Measurements from ENCODE around the gene CGRRF1.

CGRRF1 gene

DNA sequence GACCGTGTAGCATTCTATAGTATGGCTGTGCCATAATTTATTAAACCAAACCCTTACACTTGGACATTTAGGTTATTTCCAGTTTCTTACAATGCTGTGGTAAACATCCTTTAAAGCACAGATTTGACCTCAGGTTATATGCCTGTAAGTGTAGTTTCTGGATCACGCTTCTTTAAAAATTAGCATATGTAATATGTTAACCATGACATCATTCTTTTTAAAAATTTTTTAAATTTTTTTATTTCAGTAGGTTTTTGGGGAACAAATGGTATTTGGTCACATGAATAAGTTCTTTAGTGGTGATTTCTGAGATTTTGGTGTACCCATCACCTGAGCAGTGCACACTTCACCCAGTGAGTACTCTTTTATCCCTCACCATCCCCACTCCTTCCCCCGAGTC lies 75.5 kb downstream of the CGRRF1 start:
- no peaks in the 10 kb centered on the region for H3K36me3 ChIP-seq
- DNase-seq, result no peak

More for the DNA sequence above, 75.5 kb downstream of the CGRRF1 start:
- Histone ChIP-seq H3K27ac (no peak overlapping the region), H3K4me3 (no peak overlapping the region), H3K9me3 (no peaks in the 10 kb centered on the region), H3K27me3 (no peaks in the 10 kb centered on the region), H3K4me1 (peaks cover 0 to 27% (median 3%) of the 10 kb centered on the region in 4 donors)
- intact Hi-C loops (cut with DNase I; ENCODE audit: low total_unique reads), result no loop called here
- TF ChIP-seq, protein P1, sequence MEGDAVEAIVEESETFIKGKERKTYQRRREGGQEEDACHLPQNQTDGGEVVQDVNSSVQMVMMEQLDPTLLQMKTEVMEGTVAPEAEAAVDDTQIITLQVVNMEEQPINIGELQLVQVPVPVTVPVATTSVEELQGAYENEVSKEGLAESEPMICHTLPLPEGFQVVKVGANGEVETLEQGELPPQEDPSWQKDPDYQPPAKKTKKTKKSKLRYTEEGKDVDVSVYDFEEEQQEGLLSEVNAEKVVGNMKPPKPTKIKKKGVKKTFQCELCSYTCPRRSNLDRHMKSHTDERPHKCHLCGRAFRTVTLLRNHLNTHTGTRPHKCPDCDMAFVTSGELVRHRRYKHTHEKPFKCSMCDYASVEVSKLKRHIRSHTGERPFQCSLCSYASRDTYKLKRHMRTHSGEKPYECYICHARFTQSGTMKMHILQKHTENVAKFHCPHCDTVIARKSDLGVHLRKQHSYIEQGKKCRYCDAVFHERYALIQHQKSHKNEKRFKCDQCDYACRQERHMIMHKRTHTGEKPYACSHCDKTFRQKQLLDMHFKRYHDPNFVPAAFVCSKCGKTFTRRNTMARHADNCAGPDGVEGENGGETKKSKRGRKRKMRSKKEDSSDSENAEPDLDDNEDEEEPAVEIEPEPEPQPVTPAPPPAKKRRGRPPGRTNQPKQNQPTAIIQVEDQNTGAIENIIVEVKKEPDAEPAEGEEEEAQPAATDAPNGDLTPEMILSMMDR (IDR thresholded peaks at IDR 0.05), result no peak

Measured in tibial artery (tissue), 4 donors.